WERI-Rb-1 (cell line): ENCODE results near the gene TMIGD3.

ENCODE experiments used
- DNase-seq: peaks from one replicate; pipeline ENCODE4 v3.0.0-alpha.2; 2020
- H3K27ac ChIP-seq: fragments of 250-450 bp; sonication (Bioruptor Pico); 2 replicates; pipeline ENCODE4 v1.5.1; 2020; ENCODE audit warnings: mild to moderate bottlenecking, moderate library complexity
- H3K27me3 ChIP-seq: fragments of 250-450 bp; sonication (Bioruptor Pico); 2 replicates; pipeline ENCODE4 v1.5.1; 2021; ENCODE audit warnings: mild to moderate bottlenecking, low read depth, moderate library complexity; ENCODE audit not compliant: insufficient read depth, severe bottlenecking
- H3K36me3 ChIP-seq: fragments of 250-450 bp; sonication (Bioruptor Pico); 2 replicates; pipeline ENCODE4 v1.5.1; 2020; ENCODE audit warnings: mild to moderate bottlenecking, moderate library complexity
- H3K4me3 ChIP-seq: 2 replicates; pipeline ENCODE4 v1.5.1; 2011; ENCODE audit warnings: low read depth, mild to moderate bottlenecking, control low read depth, low read length
- H3K9me3 ChIP-seq: fragments of 250-450 bp; sonication (Bioruptor Pico); 2 replicates; pipeline ENCODE4 v1.5.1; 2021; ENCODE audit warnings: mild to moderate bottlenecking, moderate library complexity; ENCODE audit not compliant: severe bottlenecking
- TF ChIP-seq, protein P1 (sequence below): IDR thresholded peaks from 2 replicates; pipeline ENCODE4 v1.5.1; 2011; ENCODE audit warnings: low read depth, mild to moderate bottlenecking, control low read depth, inconsistent platforms, low read length

TMIGD3 gene

DNA sequence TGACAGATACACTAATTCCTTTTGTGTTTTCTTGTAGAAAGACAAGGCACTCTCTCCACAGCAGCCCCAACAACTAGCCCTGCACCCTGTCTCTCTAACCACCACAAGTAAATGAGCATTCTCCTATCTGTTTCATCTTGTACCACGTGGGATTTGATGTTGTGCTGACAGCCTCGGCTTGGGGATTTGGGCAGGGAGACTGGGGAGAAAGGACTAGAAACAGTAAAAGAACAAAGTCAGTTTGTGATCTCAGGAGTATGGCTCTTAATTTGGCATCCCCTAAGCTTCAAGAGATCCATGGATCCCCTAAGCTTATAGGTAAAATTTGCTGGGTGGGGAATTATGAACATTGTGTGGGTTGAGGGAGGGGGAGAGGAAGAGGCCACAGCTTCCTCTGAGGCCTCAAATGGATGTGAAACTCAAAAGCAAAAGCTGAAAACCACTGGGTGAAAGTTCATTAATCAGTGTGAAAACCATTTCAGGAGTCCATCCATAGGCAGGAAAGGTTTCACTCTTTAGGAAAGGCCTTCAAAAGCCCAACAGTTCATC lies 26.6 kb downstream of the TMIGD3 start:
- H3K9me3 ChIP-seq = no peaks in the 10 kb centered on the region
- H3K27ac ChIP-seq = no peak overlapping the region
- no peak overlapping the region for H3K4me3 ChIP-seq
- no peaks in the 10 kb centered on the region for H3K27me3 ChIP-seq
- TF ChIP-seq, protein P1, sequence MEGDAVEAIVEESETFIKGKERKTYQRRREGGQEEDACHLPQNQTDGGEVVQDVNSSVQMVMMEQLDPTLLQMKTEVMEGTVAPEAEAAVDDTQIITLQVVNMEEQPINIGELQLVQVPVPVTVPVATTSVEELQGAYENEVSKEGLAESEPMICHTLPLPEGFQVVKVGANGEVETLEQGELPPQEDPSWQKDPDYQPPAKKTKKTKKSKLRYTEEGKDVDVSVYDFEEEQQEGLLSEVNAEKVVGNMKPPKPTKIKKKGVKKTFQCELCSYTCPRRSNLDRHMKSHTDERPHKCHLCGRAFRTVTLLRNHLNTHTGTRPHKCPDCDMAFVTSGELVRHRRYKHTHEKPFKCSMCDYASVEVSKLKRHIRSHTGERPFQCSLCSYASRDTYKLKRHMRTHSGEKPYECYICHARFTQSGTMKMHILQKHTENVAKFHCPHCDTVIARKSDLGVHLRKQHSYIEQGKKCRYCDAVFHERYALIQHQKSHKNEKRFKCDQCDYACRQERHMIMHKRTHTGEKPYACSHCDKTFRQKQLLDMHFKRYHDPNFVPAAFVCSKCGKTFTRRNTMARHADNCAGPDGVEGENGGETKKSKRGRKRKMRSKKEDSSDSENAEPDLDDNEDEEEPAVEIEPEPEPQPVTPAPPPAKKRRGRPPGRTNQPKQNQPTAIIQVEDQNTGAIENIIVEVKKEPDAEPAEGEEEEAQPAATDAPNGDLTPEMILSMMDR = no peak
- DNase-seq = no peak
- H3K36me3 ChIP-seq = no peaks in the 10 kb centered on the region

DNA sequence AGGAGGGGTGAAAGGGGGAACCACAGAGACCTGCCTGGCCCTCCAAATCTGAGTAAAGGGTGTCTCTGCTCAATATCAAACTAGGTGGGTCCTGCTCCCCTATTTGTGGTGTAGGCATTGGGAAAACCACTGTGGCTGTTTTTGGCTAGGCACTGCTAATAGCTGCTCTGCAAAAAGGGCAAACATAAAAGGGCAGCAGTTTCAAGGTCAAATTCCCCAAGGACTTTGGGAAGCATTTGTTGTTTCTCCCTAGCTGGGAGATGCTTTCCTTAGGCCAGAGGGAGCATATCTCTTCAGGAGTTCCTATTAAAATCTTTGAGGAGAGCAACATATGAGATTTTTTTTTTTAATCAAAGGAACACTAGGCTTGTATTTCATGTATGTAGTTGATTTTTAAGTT lies 27.2 kb downstream of the TMIGD3 start:
- Histone ChIP-seq H3K4me3 (no peak overlapping the region), H3K36me3 (no peaks in the 10 kb centered on the region), H3K9me3 (no peaks in the 10 kb centered on the region), H3K27me3 (no peaks in the 10 kb centered on the region), H3K27ac (no peak overlapping the region)
- DNase-seq = no peak
- TF ChIP-seq, protein P1 = no peak

DNA sequence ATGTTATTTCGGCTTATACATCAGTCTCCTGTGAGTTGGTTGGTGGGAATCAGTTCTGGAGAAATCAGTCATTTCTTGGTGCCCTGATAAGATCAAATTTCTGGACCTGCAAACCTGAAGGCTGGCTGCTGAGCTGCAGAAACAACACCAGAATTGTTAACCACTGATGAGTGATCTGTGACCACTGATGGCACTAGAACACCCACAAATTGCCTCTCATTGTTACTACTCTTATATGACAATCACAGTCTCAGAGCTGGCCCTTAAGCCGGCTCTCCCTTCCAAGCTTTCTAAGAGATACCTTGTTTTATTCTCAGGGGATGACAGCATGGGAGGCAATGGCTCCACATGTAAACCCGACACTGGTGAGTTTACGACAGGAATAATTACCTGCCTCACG lies 27.7 kb downstream of the TMIGD3 start:
- DNase-seq = no peak
- Histone ChIP-seq H3K27me3 (no peaks in the 10 kb centered on the region), H3K27ac (no peak overlapping the region), H3K36me3 (no peaks in the 10 kb centered on the region), H3K9me3 (no peaks in the 10 kb centered on the region), H3K4me3 (no peak overlapping the region)
- TF ChIP-seq, protein P1 = no peak

DNA sequence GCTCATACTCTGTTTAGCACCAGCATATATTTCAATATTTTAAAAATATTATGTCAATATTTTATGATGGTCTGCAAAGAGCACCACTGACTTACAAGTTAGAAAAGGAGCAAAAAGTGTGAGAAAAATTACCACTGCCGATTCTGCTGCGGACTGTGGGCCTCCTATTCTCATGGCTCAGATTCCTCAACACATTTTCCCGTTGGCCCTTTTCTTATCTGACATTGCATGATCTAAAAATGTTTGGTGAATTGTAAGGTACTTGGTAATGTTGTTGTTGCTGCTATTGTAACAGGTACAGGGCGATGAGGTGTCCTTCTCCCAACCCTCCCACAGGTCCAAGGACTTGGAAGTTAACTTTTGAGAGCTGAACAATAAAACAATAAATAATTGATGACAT lies 28.9 kb downstream of the TMIGD3 start:
- Histone ChIP-seq H3K36me3 (no peaks in the 10 kb centered on the region), H3K9me3 (no peaks in the 10 kb centered on the region), H3K27ac (no peak overlapping the region), H3K4me3 (no peak overlapping the region), H3K27me3 (no peaks in the 10 kb centered on the region)
- TF ChIP-seq, protein P1 = no peak
- no peak for DNase-seq

- H3K9me3 ChIP-seq = no peaks in the 10 kb centered on the region
- TF ChIP-seq, protein P1 = no peak
- DNase-seq = no peak
- no peaks in the 10 kb centered on the region for H3K36me3 ChIP-seq
- H3K4me3 ChIP-seq = no peak overlapping the region
- H3K27ac ChIP-seq = no peak overlapping the region
- H3K27me3 ChIP-seq = no peaks in the 10 kb centered on the region
Observed at GRCh38 chr1:111474106-111474505, 29.3 kb downstream of the TMIGD3 start.

DNA sequence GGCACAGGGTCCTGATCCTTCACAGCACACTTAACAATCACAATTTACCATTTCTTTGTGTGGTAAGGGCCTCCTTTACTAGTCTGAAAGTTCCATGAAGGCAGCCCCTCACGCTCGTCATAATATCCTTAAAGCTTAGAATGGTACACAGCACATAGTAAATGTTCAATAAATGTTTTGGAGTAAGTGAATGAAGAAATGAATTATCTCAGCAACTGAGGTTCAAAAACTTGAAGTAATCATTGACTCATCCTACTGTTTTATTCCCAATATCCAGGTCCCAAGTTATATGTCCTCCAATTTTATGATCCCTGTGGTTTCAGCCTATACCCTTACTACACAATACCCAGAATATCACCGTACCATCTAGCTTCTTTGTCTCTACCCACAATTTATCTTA lies 31.9 kb downstream of the TMIGD3 start:
- Histone ChIP-seq H3K4me3 (no peak overlapping the region), H3K36me3 (no peaks in the 10 kb centered on the region), H3K27ac (no peak overlapping the region)

More for the DNA sequence above, 31.9 kb downstream of the TMIGD3 start:
- no peaks in the 10 kb centered on the region for H3K9me3 ChIP-seq
- no peaks in the 10 kb centered on the region for H3K27me3 ChIP-seq
- TF ChIP-seq, protein P1 = no peak
- no peak for DNase-seq
